ENCODE data around the gene ADORA2B.

ADORA2B gene

GRCh38 chr17:15952916-15953790, 8.2 kb downstream of the ADORA2B start:
- DNase-seq (ENCODE audit: low read depth in 1 of 2, low spot score in 1 of 2) = no peak

GRCh38 chr17:15954222-15954621, 9.3 kb downstream of the ADORA2B start:
- no peak for DNase-seq (ENCODE audit: low read depth in 1 of 2, low spot score in 1 of 2)

- DNase-seq (ENCODE audit: low read depth in 1 of 2, low spot score in 1 of 2) = no peak
Measured at GRCh38 chr17:15955793-15956541, 11.0 kb downstream of the ADORA2B start.

DNA sequence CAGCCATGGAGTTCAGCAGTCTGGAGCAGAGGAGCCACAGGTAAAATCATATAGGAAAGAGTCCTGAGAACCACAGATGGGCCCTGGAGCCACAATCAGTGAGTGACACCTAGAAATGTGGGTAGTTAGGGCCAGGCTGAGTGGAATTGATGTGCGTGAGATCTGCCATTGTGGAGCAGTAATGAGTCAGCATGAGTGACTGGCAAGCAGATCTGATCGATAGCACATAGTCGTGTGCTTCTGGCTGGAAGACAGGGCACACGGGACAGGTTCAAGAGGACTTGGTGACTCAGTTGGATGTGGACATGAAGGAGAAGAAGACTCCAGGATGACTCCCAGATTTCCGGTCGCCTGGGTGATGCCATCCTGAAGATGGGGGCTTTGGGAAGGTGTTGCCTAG, 12.3 kb downstream of the ADORA2B start:
- no peak for DNase-seq (ENCODE audit: low read depth in 1 of 2, low spot score in 1 of 2)

DNA sequence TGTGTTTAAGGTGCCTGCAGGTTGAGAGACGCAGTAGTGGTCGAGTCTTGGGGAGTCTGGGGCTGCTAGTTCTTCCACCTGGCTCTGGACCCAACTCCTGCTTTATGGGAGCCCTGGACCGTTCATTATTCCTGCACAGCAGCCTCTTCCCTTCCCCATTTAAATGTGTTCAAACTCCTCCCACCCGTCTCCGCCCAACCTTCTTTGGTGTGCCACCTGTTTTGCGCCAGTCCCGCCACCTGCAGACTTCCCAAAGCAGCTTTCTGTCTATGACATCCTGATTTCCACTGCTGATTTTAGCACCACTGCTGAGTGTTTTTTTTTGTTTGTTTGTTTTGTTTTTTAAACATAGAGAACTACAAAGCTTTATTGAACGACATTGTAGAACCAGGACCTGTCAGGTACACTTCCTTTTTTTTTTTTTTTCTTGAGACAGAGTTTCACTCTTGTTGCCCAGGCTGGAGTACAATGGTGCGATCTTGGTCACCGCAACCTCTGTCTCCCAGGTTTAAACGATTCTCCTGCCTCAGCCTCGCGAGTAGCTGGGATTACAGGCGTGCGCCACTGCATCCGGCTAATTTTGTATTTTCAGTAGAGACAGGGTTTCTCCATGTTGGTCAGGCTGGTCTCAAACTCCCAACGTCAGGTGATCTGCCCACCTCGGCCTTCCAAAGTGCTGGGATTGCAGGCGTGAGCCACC, 12.8 kb downstream of the ADORA2B start:
- no peak for DNase-seq (ENCODE audit: low read depth in 1 of 2, low spot score in 1 of 2)

GRCh38 chr17:15958484-15958854, 13.5 kb downstream of the ADORA2B start:
- DNase-seq (ENCODE audit: low read depth in 1 of 2, low spot score in 1 of 2) = no peak

DNA sequence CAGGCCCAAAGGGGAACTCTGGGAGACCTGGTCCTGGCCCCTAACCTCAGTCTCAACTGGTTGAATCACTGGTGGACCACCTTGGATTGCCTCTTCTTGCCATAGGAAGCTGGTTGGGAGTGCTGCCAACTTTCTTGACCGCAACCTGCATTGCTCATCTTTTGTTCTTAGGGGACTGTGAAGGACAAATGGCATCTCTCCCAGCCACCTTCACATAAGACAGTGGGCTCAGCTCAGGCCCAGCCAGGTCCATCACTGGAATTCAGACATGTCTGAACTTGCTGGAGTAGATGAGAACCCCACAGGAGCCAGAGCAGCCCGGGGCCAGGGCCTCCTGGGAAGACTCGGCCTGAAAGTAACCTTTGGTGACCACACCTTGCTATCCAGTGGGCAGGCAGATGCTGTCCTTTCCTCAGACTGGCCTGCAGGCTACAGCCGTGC, 18.8 kb downstream of the ADORA2B start:
- DNase-seq (ENCODE audit: low read depth in 1 of 2, low spot score in 1 of 2) = no peak

- DNase-seq (ENCODE audit: low read depth in 1 of 2, low spot score in 1 of 2) = no peak
Measured at GRCh38 chr17:15965528-15965927, 20.6 kb downstream of the ADORA2B start.

GRCh38 chr17:15966183-15966878, 21.4 kb downstream of the ADORA2B start:
- no peak for DNase-seq (ENCODE audit: low read depth in 1 of 2, low spot score in 1 of 2)

DNA sequence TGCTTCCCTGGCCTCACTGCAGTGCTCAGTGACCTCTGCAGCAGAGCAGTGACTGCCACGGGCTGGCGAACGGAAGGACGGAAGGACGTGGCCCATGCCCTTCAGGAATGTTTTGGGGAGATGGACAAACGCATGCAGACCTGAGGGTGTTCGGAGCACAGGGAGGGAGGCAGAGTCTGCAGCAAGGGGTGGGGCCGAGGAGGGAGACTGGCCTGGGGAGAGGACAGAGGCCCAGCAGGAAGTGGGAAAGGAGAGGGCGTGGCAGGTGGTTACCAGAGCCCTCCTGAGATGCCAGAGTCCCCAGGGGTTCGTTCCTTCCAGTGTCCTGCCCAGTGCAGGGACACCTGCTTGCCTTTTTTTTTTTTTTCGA, 21.9 kb downstream of the ADORA2B start:
- no peak for DNase-seq (ENCODE audit: low read depth in 1 of 2, low spot score in 1 of 2)

- no peak for DNase-seq (ENCODE audit: low read depth in 1 of 2, low spot score in 1 of 2)
Measured at GRCh38 chr17:15967706-15968399, 22.9 kb downstream of the ADORA2B start.

- no peak for DNase-seq (ENCODE audit: low read depth in 1 of 2, low spot score in 1 of 2)
Measured at GRCh38 chr17:15969463-15969862, 24.5 kb downstream of the ADORA2B start.

DNA sequence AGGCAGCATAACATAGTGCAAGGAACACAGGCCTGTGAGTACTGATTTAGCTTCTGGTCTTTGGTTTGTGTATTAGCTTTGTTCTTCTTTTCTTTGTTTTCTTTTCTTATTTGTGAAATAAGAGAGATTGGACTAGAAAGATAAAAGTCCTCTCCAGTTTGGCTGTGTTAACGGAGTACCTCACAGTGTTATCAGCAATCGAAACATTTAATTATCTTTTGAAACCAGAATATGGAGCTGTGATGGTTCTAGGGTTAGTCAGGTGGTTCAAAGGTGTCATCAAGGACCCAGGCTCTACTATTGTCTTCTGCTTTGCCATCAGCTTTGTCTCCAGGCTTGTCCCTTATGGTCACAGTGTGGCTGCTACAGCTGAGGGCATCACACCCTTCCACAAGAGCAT, 25.6 kb downstream of the ADORA2B start:
- no peak for DNase-seq (ENCODE audit: low read depth in 1 of 2, low spot score in 1 of 2)

DNA sequence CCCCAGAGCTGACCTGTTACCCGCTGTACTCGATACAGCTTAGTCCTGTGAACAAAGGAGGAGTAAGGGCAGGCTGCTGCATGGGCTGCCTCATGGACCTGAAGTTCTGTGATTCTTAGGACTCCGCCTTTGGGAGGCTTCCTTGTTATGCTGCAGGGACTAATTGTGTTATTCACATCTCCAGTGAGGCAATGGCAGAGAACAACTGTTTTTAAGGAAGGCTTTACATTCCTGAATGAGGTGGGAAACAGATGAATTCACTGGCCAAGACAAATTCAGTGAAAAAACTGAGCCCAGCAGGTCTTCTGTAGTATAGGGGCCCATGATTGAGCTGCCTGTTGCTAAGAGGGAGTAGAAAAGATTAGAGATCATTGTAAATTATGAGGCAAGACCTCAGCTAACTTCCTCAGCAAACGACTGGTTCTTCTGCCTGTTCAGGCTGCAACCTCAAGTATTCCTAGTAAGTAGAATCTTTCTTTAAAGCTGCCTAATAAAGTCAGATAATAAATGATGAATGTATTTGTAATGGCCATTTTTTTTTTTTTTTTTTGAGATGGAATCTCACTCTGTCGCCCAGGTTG, 26.3 kb downstream of the ADORA2B start:
- DNase-seq (ENCODE audit: low read depth in 1 of 2, low spot score in 1 of 2) = no peak

DNA sequence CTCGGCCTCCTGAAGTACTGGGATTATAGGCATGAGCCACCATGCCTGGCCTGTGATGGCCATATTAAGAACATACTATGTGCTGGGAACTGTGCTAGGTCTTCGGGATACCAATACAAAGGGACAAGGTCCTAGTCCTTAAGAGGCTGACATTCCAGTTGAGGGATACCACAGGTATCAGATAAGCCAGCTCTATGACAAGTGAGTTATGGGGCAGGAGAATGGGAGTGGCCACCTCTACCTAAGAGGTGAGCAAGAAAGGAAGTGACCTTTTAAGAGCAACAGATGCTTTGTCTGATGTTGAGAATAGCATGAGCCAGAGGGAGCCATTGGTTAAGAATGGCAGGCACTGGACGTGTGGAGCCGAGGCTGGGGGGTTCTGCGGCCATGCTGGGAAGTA, 27.0 kb downstream of the ADORA2B start:
- DNase-seq (ENCODE audit: low read depth in 1 of 2, low spot score in 1 of 2) = no peak

DNA sequence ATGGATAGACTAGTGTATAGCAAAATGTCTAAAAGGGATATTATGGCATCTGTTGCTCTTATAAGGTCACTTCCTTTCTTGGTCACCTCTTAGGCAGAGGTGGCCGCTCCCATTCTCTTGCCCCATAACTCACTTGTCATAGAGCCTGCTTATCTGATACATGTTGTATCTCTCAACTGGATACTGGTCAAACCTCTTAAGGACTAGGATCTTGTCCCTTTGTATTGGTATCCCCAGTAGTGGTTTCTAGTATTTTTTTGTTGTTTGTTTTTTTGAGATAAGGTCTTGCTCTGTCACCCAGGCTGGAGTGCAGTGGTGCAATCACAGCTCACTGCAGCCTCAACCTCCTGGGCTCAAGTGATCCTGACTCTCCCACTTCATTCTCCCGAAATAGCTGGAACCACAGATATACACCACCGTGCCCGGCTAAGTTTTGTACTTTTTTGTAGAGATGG, 27.6 kb downstream of the ADORA2B start:
- no peak for DNase-seq (ENCODE audit: low read depth in 1 of 2, low spot score in 1 of 2)

- no peak for DNase-seq (ENCODE audit: low read depth in 1 of 2, low spot score in 1 of 2)
Measured at GRCh38 chr17:15973016-15973415, 28.1 kb downstream of the ADORA2B start.

DNA sequence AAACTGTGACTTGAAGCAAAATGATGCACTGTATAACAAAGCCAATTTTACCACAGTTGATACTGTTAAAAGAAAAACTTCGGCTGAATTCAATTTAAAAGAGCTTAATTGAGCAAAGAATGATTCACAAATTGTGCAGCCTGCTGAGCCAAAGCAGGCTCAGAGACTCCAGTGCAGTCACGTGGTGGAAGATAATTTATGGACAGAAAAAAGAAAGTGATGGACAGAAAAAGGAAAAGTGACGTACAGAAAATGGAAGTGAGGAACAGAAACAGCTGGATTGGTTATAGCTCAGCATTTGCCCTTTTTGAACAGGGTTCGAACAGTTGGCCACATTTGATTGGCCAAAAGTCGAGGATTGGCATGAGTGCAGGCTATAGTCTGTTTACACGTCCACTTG, 28.9 kb downstream of the ADORA2B start:
- no peak for DNase-seq (ENCODE audit: low read depth in 1 of 2, low spot score in 1 of 2)

GRCh38 chr17:15977894-15978293, 33.0 kb downstream of the ADORA2B start:
- DNase-seq (ENCODE audit: low read depth in 1 of 2, low spot score in 1 of 2) = no peak

DNA sequence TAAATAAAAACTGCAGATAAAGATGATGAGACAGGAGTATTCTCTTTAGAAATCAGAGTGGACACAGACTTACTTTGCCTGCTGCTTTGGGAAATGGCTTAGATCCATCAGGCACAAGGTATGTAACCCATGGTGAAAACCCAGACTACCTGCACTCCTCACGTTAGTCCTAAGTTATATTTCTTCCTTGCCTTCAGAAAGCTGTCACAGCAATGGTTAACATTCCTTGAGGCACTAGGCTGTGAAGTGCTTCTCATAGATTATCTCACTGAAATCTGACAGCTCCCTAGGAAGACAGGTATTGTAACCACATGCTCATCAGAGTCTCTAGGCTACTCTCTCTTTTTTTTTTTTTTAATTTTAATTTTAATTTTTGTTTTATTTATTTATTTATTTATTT, 33.7 kb downstream of the ADORA2B start:
- DNase-seq (ENCODE audit: low read depth in 1 of 2, low spot score in 1 of 2) = no peak

Data from activated T-helper 1 cell treated with anti-CD3 and anti-CD28 coated beads, Interleukin-2, amount 50 U/mL, for 16 hours (primary cell).